Stomach (tissue), 4 donors: ENCODE measurements around the gene CEP70.
"Not testable (repeated sequence)": the region's sequence is repeated elsewhere in the genome, so short reads cannot be mapped to it uniquely, and the experiment has no call there.

Experiments used
- EP300 ChIP-seq: sonication (generic); formaldehyde crosslinking; IDR thresholded peaks from one replicate; pipeline ENCODE4 v1.6.1; 2017; ENCODE audit warnings: antibody characterized with exemption
- POLR2A ChIP-seq, 4 donors: fragments of 450-650 bp; IDR thresholded peaks; one replicate each; pipeline ENCODE4 v1.6.1; 2016; ENCODE audit warnings: antibody characterized with exemption in 4 of 4, control low read depth in 2 of 4, mild to moderate bottlenecking in 1 of 4, moderate library complexity in 1 of 4
- POLR2AphosphoS5 ChIP-seq, 3 donors: sonication (generic); formaldehyde crosslinking; IDR thresholded peaks; one replicate each; pipeline ENCODE4 v1.6.1; 2016; ENCODE audit warnings: antibody characterized with exemption in 3 of 3
- TF ChIP-seq, protein P1 (sequence below), 7 experiments: fragments of 450-650 bp in 4 of 7; fragments of 200-600 bp in 3 of 7; sonication (generic) in 3 of 7; IDR thresholded peaks; one replicate each; pipeline ENCODE4 v1.5.1; 2016 to 2019; ENCODE audit warnings: antibody characterized with exemption in 7 of 7, control low read depth in 2 of 7, mild to moderate bottlenecking in 1 of 7

DNA sequence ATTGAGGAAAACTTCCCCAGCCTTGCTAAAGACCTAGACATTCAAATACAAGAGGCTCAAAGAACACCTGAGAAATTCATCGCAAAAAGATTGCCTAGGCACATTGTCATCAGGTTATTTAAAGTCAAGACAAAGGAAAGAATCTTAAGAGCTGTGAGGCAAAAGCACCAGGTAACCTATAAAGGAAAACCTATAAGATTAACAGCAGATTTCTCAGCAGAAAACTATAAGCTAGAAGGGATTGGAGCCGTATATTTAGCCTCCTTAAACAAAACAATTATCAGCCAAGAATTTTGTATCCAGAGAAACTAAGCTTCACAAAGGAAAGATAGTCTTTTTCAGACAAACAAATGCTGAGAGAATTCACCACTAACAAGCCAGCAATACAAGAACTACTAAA is 43.1 kb downstream of the CEP70 start:
- TF ChIP-seq, protein P1, sequence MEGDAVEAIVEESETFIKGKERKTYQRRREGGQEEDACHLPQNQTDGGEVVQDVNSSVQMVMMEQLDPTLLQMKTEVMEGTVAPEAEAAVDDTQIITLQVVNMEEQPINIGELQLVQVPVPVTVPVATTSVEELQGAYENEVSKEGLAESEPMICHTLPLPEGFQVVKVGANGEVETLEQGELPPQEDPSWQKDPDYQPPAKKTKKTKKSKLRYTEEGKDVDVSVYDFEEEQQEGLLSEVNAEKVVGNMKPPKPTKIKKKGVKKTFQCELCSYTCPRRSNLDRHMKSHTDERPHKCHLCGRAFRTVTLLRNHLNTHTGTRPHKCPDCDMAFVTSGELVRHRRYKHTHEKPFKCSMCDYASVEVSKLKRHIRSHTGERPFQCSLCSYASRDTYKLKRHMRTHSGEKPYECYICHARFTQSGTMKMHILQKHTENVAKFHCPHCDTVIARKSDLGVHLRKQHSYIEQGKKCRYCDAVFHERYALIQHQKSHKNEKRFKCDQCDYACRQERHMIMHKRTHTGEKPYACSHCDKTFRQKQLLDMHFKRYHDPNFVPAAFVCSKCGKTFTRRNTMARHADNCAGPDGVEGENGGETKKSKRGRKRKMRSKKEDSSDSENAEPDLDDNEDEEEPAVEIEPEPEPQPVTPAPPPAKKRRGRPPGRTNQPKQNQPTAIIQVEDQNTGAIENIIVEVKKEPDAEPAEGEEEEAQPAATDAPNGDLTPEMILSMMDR (IDR thresholded peaks at IDR 0.05) = not testable (repeated sequence)
- TF ChIP-seq EP300; POLR2A (IDR thresholded peaks at IDR 0.05); POLR2AphosphoS5 (IDR thresholded peaks at IDR 0.05): not testable (repeated sequence)
